ENCODE results near the gene CBY3.
"Not testable (repeated sequence)": the region's sequence is repeated elsewhere in the genome, so short reads cannot be mapped to it uniquely, and the experiment has no call there.

The CBY3 gene

DNA sequence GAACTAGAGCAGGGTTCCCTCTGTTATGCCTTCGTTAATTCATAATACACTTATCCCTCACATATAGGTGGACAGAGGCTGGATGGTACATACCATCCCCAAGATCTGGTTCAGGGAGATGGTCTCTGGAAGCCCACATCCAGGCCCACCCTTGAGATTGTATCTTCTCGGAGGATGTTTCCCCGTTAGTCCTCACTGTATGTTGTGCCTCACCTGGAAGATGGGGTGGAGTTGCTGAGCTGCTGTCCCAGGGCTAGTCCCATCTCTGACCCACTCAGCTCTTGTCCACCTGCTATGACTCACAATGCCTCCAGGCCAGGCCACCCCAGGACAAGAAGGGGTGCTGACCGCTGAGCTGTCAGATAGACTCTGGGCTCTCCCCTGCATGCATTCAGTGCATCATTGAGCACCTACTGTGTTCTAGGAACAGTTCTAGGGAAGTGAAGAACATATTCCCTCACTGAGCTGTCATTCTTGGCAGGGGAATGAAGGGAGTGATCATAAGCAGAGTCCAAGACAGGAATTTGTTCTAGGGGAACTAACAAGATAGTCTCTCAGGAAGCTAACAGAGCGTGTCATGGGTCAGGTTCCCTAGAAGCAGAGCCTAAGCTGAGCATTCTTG, at the start of gene CBY3:
TSS of gene CBY3 (minus strand) at position 255 of the 622 bp plus-strand sequence. CDS start at position 139, 116 bp downstream.
- DNase-seq: no peak

- no peak for DNase-seq
Measured at GRCh38 chr5:179730356-179730755, 49.5 kb upstream of the CBY3 start.

GRCh38 chr5:179729727-179730126, 48.9 kb upstream of the CBY3 start:
- no peak for DNase-seq

- no peak for DNase-seq
Measured at GRCh38 chr5:179729303-179729702, 48.5 kb upstream of the CBY3 start.

GRCh38 chr5:179727106-179727505, 46.3 kb upstream of the CBY3 start:
- DNase-seq: no peak

GRCh38 chr5:179724163-179724562, 43.3 kb upstream of the CBY3 start:
- DNase-seq: no peak

- DNase-seq: no peak
Measured at GRCh38 chr5:179720222-179720621, 39.4 kb upstream of the CBY3 start.

GRCh38 chr5:179716286-179716685, 35.5 kb upstream of the CBY3 start:
- no peak for DNase-seq

DNA sequence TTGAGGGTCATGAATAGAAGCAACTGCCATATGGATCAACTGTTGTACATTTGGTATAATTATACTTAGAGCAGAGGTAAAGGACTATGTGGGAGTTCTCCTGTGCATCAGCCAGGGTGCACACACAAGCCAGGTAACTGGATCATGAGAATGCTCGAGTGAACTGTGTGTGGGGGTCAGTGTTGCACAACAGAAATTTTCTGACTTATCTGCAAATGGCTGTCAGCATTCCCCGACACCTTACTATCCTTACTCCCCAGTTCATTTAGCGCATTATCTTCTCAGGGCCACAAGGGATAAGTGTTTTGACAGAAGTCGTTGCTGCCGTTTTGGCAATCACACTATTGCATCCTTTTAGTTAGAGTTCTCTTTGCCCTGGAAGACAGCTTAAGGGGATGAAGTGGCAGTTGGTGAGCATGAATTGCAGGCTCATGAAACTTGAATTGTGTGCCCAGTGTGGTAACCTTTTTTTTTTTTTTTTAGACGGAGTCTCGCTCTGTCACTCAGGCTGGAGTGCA, 19.6 kb upstream of the CBY3 start:
- DNase-seq: no peak

- DNase-seq: no peak
Measured at GRCh38 chr5:179699616-179700237, 18.9 kb upstream of the CBY3 start.

DNA sequence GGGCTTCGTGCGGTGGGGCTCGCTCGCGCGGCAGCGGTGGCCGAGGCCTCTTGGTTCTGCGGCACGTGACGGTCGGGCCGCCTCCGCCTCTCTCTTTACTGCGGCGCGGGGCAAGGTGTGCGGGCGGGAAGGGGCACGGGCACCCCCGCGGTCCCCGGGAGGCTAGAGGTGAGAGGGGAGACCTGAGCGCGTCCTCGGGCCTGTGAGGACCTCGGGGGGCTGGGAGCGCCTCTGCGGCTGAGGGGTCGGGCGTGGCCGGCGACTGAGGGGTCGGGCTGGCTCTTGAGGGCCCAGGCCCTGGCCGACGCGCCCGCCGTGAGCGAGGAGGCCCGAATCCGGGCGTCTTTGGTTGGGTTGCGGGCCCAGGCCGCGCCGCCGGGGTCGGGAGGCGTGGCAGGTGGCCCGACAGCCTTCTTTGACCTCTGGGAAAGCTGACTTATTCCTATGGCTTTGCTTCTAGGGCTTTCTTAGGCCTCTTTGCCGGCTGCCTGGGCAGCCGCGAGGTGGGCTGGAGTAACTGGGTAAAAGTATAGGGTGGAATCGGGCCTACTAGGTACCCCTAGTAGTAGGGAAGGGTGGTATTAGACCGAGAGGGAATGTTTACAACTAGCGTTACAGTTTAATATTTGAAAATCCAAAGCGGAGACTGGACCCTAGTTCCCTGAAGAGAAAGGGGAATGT, 18.2 kb upstream of the CBY3 start, which contains the start of gene CANX:
TSS of gene CANX (plus strand) at position 33 of the 681 bp plus-strand sequence. CDS start 6,715 bp downstream, outside the sequence.
- DNase-seq: no peak

DNA sequence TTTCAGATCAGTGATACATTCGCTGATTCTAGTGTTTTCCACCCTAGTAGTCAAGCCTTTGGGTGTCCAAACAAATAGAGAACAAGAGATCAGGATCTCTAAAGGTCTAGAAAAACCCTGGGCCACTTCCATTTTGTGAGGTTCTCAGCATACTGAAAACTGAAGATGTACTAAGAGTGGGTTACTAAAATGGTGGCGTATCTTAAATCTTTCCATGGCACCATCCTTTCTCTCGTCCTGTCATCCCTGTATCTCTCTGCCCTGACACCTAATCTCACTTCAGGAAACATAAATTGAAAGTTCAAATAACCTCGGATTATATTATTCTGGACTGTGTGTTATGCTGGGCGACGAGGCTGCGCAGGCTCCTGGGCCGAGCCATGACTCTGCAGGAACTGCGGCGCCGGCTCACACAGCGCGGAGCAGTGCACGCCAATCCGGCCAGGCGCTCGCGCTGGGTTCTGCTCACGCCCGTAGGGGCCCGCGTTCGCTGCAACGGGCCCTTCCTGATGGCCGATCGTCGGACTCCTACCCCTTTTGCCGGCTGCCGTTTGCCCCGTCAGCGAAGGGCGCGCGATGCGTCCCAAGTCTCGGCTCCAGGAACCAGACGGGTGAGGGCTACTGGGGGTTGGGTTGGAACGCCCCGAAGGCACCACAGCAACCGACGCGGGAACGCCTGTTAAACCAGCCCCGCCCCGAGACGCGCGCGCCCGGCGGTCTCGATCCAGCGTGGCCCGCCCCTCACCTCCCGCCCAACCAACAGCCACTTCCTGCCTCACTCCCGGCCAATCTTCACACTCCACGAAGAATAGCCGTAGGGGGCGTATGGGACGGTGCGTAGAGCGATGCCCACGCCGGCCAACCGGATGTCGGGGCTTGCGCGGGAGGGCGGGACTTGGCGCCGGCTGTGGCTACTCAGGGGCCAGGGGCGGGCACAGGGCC, 17.4 kb upstream of the CBY3 start:
- peak; percentile 94 for DNase-seq

DNA sequence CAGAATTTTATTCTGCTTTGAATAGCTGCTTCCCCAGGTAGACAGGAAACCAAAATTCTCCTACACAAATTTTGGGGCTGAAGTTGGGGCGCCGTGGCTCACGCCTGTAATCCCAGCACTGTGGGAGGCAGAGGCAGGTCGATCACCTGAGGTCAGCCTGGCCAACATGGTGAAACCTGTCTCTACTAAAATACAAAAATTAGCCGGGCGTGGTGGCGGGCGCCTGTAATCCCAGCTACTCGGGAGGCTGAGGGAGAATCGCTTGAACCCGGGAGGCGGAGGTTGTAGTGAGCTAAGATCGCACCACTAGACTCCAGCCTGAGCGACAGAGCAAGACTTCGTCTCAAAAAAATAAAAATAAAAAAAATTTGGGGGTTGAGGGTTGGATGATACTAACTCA, 16.7 kb upstream of the CBY3 start:
- DNase-seq: not testable (repeated sequence)

DNA sequence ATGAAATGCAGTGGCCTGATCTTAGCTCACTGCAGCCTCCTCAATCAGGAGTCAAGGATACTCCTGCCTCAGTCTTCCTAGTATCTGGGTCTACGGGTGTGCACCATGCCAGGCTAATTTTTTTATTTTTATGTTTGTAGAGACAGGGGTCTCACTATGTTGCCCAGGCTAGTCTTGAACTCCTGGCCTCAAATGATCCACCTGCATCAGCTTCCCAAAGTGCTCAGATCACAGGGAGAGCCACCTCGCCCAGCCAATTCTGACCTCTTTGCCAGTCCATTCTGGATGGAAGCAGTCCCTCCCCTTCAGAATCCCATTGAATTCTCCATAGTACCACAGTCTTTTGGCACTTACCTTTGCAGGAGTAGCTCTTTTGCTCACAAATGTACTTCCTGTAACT, 16.3 kb upstream of the CBY3 start:
- no peak for DNase-seq

DNA sequence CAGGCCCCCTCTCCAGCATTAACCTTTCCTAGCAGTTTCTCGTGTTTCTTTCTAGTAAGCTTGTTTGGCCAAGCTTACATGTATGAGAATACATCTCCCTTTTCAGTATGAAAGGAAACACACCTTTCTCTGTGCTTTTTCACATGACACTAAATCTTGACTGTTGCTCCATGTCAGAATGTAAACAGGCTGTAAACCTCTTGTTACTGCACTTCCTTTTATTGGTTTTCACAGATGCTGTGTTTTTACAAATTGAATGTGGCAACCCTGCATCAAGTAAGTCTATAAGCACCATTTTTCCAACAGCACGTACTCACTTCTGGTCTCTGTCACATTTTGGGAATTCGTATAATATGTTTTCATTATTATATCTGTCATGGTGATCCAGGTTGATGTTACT, 15.8 kb upstream of the CBY3 start:
- no peak for DNase-seq

GRCh38 chr5:179694561-179694960, 13.7 kb upstream of the CBY3 start:
- no peak for DNase-seq

GRCh38 chr5:179689212-179689611, 8.4 kb upstream of the CBY3 start:
- not testable (repeated sequence) for DNase-seq

GRCh38 chr5:179680014-179680779, 637 bp downstream of the CBY3 start:
- DNase-seq: no peak

- no peak for DNase-seq
Measured at GRCh38 chr5:179679014-179679674, 1.7 kb downstream of the CBY3 start.

- peak; percentile 82 for DNase-seq
Measured at GRCh38 chr5:179678223-179679013, 2.4 kb downstream of the CBY3 start.

DNA sequence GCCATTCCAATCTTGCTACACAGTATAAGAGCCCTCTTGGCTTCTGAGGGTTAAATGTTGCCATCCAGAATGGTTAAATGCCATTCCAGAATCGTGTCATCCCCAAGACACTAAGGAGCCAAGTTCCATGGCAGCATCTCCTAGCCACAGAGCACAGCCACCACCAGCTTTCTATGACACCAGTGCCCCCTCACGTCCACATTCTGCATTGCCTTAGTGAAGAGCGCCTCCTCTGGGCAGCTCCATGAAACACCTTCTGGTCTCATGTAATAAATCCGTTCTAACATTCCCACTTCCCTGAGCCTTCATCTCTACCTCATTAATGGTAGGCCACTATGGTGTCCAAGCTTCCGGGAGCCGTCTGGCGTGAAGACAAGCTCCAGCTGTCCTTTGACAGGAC, 12.4 kb downstream of the CBY3 start:
- DNase-seq: peak; percentile 35
